COLO668 (cell line): ENCODE results near the gene EPN2.
A peak's percentile ranks its signal among the peaks of the same experiment; 100 is the strongest.
"Not testable (repeated sequence)": the region's sequence is repeated elsewhere in the genome, so short reads cannot be mapped to it uniquely, and the experiment has no call there.

Experiments used
- DNase-seq: peaks from one replicate; lab custom pipeline; 2025; ENCODE audit not compliant: unreplicated experiment; lab: John Stamatoyannopoulos, UW

EPN2 gene

GRCh38 chr17:19237139-19237388, at the start of gene EPN2:
EPN2 (plus strand) TSS chr17:19237366; CDS start chr17:19283120, 45,754 bp downstream.
- not testable (repeated sequence) for DNase-seq

GRCh38 chr17:19187883-19188869, 49.0 kb upstream of the EPN2 start:
- DNase-seq: not testable (repeated sequence)

DNA sequence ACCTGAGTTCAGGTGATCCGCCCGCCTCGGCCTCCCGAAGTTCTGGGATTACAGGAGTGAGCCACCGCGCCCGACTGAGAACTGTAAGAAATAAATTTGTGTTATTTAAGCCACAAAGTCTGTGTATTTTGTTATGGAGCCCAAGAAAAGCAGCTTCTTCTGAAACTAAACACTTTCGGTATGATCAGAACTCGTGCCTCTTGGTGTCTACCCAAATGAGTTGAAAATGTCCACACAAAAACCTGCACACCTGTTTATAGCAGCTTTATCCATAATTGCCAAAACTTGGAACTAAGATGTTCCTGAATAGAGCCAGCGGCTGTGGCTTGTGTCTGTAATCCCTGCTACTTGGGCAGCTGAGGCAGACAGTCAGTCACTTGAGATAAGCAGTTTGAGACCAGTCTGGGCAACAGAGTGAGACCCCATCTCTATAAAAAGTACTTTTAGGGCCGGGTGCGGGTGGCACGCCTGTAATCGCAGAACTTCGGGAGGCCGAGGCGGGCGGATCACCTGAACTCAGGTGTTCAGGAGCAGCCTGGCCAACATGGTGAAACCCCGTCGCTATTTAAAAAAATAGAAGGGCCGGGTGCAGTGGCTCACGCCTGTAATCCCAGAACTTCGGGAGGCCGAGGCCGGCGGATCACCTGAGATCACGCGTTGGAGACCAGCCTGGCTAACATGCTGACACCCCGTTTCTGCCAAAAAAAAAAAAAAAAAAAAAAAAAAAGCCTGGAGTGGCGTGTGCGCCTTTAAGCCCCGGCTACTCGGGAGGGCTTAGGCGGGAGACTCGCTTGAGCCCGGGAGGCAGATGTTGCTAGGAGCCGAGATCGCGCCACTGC, 48.1 kb upstream of the EPN2 start:
- not testable (repeated sequence) for DNase-seq

GRCh38 chr17:19189781-19190405, 47.3 kb upstream of the EPN2 start:
- DNase-seq: not testable (repeated sequence)

DNA sequence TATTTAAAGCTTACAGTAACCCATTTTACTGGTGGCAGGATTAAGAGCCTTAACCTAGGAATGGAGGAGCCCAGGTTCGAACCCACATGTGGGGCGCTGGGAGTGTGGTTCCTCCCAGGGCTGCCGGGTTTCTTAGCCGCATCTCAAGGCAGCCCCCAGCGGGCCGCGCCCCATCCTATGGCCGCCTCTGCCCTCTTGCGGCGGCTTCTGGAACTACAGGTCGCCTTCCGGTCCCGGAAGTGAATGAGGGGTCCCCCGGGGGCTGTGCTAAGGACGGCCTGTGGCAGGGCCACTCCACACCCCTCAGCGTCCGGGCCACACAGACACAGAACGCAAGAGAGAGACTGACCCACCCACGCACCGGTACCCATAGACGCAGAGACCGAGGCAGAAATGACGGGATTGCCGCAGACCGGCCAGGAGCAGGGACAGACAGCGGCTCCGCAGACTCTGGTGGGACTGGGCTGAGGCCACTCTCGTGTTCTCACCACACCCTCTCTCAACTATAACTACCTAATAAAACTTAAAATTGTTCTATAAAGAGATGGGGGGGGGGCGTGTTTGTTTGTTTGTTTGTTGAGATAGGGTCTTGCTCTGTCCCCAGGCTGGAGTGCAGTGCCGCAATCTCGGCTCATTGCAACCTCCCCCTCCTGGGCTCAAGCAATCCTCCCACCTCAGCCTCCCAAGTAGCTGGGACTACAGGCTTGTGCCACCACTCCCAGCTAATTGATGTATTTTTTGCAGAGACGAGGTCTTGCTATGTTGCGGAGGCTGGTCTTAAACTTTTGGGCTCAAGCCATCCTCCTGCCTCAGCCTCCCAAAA, 40.6 kb upstream of the EPN2 start:
- not testable (repeated sequence) for DNase-seq

- not testable (repeated sequence) for DNase-seq
Observed at GRCh38 chr17:19202448-19202847, 34.7 kb upstream of the EPN2 start.

DNA sequence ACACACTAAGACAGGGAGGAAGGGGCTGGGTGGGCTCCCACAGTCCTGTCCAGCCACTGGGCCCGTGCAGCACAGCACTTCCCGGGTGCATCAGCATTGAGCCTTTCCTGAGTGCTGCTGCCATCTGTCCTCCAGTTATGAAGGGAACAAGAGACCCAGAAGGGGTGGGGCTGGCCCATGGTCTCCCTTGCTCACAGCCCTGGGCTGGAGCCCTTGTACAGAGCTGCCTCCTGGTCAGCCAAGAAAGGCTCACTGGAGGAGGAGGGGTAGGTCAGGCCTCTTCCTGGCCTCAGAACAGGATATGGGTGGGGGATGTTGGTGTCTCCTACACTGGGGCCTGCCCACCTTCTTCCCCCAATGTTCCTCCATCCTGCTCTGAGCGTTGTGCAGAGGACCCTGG, 33.7 kb upstream of the EPN2 start:
- not testable (repeated sequence) for DNase-seq

DNA sequence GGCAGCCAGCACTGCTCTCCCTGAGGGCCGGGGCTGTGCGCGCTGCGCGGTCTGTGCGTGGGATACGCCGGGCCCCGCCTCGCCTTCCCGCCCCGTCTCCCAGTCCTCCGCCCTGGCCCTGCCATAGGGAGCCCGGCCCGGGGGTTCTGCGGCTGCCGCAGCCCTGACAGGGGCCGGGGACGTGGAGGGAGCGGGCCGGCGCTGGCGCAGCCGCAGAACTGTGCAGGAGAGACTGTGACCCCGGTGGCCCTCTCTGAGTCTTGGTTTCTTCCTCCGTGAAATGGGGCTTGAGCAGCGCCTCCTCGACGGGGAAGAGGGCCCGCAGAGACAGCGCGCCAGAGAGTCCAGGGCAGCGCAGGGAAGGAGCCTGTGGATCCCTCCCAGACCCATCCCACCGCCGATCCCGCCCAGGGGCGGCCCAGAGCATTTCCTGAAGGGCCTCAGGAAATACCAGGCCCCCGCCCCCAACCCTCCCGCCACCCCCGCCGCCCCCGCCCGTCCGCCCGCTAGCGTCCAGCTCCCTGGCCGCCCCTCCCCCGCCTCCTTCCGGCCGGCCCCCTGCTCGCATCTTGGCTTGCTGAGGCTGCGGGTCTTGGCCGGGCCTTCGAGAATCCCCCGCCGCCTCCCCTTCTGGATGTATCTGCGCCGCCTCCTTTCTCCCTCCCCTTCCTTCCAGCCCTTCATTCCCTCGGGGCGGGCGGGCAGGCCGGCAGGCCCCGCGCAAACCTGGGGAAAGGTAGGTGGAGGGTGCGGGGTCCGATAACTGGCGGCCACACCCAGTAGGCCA, 21.9 kb upstream of the EPN2 start:
- DNase-seq: not testable (repeated sequence)

DNA sequence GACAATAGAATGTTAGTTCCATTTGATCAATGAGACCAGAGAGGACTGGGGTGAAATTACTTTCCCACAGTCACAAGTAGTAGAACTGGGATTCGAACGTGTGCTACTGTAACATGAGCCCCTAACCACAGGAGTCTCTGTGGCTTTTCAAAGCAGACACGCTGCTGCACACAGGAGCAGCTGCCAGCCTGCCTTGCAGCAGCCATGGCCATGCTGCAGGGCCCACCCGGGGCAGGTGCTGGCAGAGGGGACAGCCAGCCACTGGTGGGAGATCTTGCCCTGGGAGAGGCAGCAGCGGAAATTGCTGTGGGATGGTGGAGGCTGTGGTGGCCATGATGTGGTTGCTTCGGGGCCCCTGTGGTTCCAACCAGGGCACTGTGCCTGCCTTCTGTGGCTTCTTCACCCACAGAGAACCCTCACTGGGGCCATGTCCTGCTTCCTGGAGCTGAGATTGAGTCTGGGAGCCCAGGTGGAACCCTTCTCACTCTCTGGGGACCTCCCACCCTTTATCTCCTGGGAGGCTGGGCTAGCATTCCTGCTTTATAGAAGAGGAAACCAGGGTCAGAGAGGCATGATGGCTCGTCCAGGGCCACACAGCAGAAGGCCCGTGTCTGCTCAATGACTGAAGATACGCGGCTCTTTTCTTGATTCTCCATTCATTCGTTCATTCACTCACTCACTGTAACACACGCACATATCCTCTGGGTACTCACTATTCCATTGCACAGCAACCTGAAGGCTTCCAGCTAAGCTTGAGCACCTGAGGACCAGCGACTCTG, 20.8 kb upstream of the EPN2 start:
- not testable (repeated sequence) for DNase-seq

DNA sequence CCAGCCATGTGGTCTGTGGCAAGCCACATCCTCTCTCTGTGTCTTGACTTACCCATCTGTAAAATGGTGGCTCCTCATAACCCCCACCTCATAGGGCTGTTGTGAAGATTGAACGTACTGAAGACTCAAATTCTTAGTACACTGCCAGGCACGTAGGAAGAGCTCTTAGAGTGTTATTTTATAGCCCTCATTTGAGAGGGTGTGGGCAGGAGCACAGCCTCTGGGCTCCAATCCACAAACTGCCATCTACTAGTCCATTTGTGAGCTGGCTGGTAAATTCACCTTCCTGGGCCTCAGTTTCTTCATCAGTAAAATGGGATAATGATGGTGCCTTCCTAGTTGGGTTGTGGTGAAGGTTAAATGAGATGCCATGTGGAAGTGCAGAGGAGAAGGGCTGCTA, 18.3 kb upstream of the EPN2 start:
- not testable (repeated sequence) for DNase-seq

- not testable (repeated sequence) for DNase-seq
Observed at GRCh38 chr17:19219384-19219783, 17.8 kb upstream of the EPN2 start.

DNA sequence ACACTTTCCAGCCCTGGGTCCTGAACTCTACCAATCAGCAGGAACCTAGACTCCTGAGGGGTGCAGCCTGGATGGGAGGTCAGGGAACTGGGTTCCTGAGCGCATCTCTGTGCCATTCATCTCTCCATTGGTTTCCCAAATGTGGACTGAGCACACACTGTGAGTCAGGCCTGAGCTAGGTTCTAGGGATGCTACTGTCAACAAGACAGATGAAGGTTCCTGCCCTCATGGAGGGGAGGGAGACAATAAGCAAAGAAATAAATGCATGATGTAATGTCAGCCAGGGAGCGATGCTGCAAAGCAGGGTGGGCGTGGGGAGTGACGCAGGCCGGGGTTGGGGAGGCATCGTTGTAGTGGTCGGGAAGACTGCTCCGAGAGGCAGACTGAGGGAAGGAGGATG, 17.0 kb upstream of the EPN2 start:
- not testable (repeated sequence) for DNase-seq

- DNase-seq: not testable (repeated sequence)
Observed at GRCh38 chr17:19226610-19227588, 10.3 kb upstream of the EPN2 start.

GRCh38 chr17:19234676-19235075, 2.5 kb upstream of the EPN2 start:
- not testable (repeated sequence) for DNase-seq

DNA sequence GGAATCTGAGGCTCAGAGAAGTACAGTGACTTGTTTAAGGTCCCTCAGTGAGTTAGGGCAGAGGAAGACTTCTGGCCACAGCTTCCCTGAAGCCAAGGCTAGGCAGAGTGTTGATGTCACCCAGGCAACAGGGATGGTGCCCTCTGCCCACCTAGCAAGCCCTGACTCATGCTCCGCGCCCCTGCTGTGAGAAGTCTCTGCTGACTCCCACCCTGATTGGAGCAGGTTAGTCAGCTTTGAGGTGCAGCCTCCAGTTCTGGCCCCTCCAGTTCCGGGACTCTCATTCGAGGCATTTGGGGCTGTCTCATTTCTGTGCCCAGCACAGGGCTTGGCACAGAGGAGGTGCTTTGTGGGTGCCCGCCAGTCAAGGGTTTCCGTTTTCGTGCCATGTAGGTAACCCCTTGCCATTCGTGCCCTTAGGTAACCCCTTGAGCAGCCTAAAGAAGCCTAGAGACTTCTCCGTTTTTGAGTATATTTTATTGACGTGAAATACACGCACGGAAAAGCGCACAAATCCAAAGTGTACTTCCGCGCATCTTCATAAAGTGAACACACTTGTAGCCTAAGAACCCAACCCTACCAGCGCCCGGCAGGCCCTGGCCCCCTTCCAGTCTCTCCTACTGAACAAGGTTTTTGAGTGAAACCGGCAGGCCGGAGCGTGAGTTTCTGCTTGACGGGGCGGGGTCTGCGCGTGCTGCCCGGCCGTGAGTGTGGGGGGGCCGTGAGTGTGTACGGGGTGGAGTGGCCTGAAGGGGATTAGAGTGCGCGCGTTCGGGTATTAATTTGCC, 621 bp upstream of the EPN2 start:
- DNase-seq: not testable (repeated sequence)

GRCh38 chr17:19237389-19238166, 412 bp downstream of the EPN2 start:
- peak; percentile 20 for DNase-seq
